ENCODE data around the gene UBAC1. TPM values are rescaled to one million over a fixed set of nuclear protein-coding genes. Genes with fewer than 3 reads are reported as not detected.

The UBAC1 gene
- total RNA-seq, 4 donors from 2014 or later = 47.6 to 63.2 (median 54.3) TPM

GRCh38 chr9:135884328-135885035 is 76.7 kb downstream of the UBAC1 start:
- H3K4me3 ChIP-seq = no peak overlapping the region
- H3K27ac ChIP-seq = no peak overlapping the region
- peaks cover 27 to 76% (median 35%) of the 10 kb centered on the region in 3 donors for H3K4me1 ChIP-seq
- peaks cover 0 to 34% (median 0%) of the 10 kb centered on the region in 3 donors for H3K36me3 ChIP-seq
- no peak for TF ChIP-seq CTCF (IDR thresholded peaks at IDR 0.05)
- no peak for TF ChIP-seq POLR2A (IDR thresholded peaks at IDR 0.05)
- H3K27me3 ChIP-seq = no peaks in the 10 kb centered on the region
- 80 to 90% methylated on average over 15 to 16 of the region's 16 CpGs for WGBS, 2 donors
- intact Hi-C loops (cut with DNase I) = no loop called here
- no peaks in the 10 kb centered on the region for H3K9me3 ChIP-seq
- no peak for DNase-seq

GRCh38 chr9:135883410-135884089 is 77.6 kb downstream of the UBAC1 start:
- H3K36me3 ChIP-seq = peaks cover 0 to 38% (median 0%) of the 10 kb centered on the region in 3 donors
- H3K27ac ChIP-seq = no peak overlapping the region
- no peak for DNase-seq
- TF ChIP-seq POLR2A (IDR thresholded peaks at IDR 0.05) (no peak), CTCF (IDR thresholded peaks at IDR 0.05) (no peak)
- 86 to 88% methylated on average over 5 to 11 of the region's 15 CpGs for WGBS, 2 donors
- intact Hi-C loops (cut with DNase I) = no loop called here
- H3K4me1 ChIP-seq = peaks cover 18 to 67% (median 29%) of the 10 kb centered on the region in 3 donors
- no peaks in the 10 kb centered on the region for H3K9me3 ChIP-seq
- no peaks in the 10 kb centered on the region for H3K27me3 ChIP-seq
- no peak overlapping the region for H3K4me3 ChIP-seq

Other genes with a start within 250 kb of the UBAC1 start
- gene CAMSAP1, start 53.8 kb downstream of the UBAC1 start, total RNA-seq = 10 to 100 TPM; 31.2 to 85.3 (median 51.6) TPM
- 10 to 100 TPM; 10.4 to 21.6 (median 12.8) TPM for gene NACC2, start 133.9 kb upstream of the UBAC1 start, total RNA-seq
- gene TMEM250, start 157.5 kb upstream of the UBAC1 start, total RNA-seq = 10 to 100 TPM; 34.3 to 59.4 (median 43.4) TPM
- not detected for gene LHX3, start 243.8 kb upstream of the UBAC1 start, total RNA-seq